ENCODE measurements around the gene PTPN6. TPM values are rescaled to one million over a fixed set of nuclear protein-coding genes. Genes with fewer than 3 reads are reported as not detected.

The PTPN6 gene
- total and polyA plus RNA-seq, 2 of the 13 experiments (the other 11 are each of a cell fraction or from before 2014, with no cell fraction given) = 10.5 to 10.6 TPM

DNA sequence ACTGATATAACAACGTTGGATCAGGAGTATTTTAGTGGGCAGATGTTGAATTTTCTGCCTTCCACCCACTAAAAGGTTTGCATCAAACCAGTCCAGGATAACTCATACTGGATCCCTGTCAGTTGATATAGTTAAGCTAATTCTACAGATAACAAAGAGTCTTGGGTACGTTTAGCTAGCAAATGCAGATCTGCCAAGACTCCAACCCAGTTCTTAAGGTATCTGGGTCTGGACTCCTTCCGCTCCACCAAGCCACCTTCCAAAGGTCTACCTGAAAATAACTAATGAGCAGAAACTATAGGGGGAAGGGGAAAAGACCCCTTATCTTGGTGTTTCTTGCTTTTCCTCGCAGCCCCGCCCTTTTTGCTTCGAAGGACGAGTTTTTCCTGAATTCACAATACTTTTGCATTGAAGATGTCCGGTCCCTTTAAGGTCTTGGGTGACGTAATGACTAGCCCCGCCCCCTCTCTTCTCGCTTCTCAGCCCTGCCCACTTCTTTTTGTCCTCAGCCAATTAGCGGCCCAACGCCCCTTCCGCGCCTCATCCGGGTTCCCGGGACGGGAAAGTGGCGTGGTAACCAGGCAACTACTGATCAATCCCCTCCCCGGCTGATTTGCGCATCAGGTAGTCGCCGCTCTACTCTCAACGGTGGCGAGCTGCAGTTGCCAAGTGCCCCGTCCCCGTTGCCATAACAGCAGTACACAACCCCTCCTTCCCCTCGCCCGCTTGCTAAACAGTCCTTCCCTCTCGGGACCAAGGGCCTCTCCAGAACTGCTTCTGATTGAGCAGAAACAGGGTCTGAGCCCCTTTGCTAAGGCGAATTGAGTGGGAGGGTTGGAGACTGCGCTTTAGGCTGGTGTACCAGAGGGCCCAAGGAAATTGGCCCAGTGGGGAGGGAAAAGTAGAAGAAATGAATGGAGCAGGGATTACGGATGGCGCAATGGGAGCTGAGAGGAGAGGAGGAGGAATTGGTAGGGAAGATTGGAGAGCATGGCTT lies 46.6 kb upstream of the PTPN6 start, which contains the start of gene LRRC23:
Gene LRRC23 (plus strand): TSS at position 543 of the 997 bp plus-strand sequence. CDS start 812 bp downstream, outside the sequence.
- Histone ChIP-seq H3K4me2 (ENCODE audit: low read depth, low read length) (peak within 1 kb of the TSS; percentile 96), H3K36me3 (replicated peaks in 1 of 2; ENCODE audit: control insufficient read depth in 1 of 2, insufficient read depth in 2 of 2, low read length in 2 of 2) (no peaks in the 10 kb centered on the region), H2AFZ (ENCODE audit: low read length) (peak within 1 kb of the TSS; percentile 90), H3K79me2 (ENCODE audit: insufficient read depth, low read length) (no peaks in the 10 kb centered on the region), H3K9ac (ENCODE audit: insufficient read depth, low read depth, low read length) (peak within 1 kb of the TSS; percentile 81), H3K4me1 (ENCODE audit: insufficient read depth, low read length) (peaks cover 60% of the 10 kb centered on the region), H4K20me1 (ENCODE audit: insufficient read depth, low read length) (no peaks in the 10 kb centered on the region), H3K27me3 (ENCODE audit: control insufficient read depth in 1 of 2, insufficient read depth in 2 of 2, low read length in 2 of 2) (no peaks in the 10 kb centered on the region), H3K27ac (ENCODE audit: extremely low read length, insufficient read depth, low read length) (peak within 1 kb of the TSS; percentile 69), H3K4me3 (replicated peaks in 1 of 3; ENCODE audit: insufficient read depth in 1 of 3, low read depth in 2 of 3, low read length in 3 of 3) (peak within 1 kb of the TSS; percentile 78 to 88 (median 83)), H3K9me3 (ENCODE audit: low read length) (no peaks in the 10 kb centered on the region)
- 5% methylated on average over 34 of the region's 34 CpGs for WGBS (ENCODE audit: low lambda C conversion rate)
- no TSS peak for BruUV-seq (replicated peaks)
- CTCF ChIA-PET (ENCODE audit: low intra/inter-chr PET ratio, low total read pairs) = no interaction called here
- FAIRE-seq (peak; percentile 84), ATAC-seq (peak; percentile 89), DNase-seq (ENCODE audit: low spot score) (peak; percentile 90)
- POLR2A ChIA-PET = interaction anchor here (0.6 to 2.2 kb wide), 7 partner anchors 9 to 203 kb away, joined by 3 to 10 read pairs (median 4); partner anchors contain the start of genes ENO2, SPSB2, TPI1 and USP5
- intact Hi-C loops (cut with micrococcal nuclease; ENCODE audit: unreplicated experiment) (no loop called here), in situ Hi-C loops (cut with HindIII; ENCODE audit: extremely low pct_ligation_motif_present, low pct_unique_long_range_greater_than_20kb) (no loop called here)
- TF ChIP-seq, protein P1, sequence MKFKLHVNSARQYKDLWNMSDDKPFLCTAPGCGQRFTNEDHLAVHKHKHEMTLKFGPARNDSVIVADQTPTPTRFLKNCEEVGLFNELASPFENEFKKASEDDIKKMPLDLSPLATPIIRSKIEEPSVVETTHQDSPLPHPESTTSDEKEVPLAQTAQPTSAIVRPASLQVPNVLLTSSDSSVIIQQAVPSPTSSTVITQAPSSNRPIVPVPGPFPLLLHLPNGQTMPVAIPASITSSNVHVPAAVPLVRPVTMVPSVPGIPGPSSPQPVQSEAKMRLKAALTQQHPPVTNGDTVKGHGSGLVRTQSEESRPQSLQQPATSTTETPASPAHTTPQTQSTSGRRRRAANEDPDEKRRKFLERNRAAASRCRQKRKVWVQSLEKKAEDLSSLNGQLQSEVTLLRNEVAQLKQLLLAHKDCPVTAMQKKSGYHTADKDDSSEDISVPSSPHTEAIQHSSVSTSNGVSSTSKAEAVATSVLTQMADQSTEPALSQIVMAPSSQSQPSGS (CRISPR knock-in tag; IDR thresholded peaks at IDR 0.05) = peak; percentile 94
- peak; percentile 95 for TF ChIP-seq SAP130 (CRISPR knock-in tag; IDR thresholded peaks at IDR 0.05; ENCODE audit: low read depth)
- TF ChIP-seq, protein P2, sequence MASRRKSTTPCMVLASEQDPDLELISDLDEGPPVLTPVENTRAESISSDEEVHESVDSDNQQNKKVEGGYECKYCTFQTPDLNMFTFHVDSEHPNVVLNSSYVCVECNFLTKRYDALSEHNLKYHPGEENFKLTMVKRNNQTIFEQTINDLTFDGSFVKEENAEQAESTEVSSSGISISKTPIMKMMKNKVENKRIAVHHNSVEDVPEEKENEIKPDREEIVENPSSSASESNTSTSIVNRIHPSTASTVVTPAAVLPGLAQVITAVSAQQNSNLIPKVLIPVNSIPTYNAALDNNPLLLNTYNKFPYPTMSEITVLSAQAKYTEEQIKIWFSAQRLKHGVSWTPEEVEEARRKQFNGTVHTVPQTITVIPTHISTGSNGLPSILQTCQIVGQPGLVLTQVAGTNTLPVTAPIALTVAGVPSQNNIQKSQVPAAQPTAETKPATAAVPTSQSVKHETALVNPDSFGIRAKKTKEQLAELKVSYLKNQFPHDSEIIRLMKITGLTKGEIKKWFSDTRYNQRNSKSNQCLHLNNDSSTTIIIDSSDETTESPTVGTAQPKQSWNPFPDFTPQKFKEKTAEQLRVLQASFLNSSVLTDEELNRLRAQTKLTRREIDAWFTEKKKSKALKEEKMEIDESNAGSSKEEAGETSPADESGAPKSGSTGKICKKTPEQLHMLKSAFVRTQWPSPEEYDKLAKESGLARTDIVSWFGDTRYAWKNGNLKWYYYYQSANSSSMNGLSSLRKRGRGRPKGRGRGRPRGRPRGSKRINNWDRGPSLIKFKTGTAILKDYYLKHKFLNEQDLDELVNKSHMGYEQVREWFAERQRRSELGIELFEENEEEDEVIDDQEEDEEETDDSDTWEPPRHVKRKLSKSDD (CRISPR knock-in tag; IDR thresholded peaks at IDR 0.05; ENCODE audit: low read depth) = no peak
- peak; percentile 24; the same call in 1 of the 2 replicates for TF ChIP-seq HDAC2 (CRISPR knock-in tag; IDR thresholded peaks at IDR 0.05)
- TF ChIP-seq, protein P3, sequence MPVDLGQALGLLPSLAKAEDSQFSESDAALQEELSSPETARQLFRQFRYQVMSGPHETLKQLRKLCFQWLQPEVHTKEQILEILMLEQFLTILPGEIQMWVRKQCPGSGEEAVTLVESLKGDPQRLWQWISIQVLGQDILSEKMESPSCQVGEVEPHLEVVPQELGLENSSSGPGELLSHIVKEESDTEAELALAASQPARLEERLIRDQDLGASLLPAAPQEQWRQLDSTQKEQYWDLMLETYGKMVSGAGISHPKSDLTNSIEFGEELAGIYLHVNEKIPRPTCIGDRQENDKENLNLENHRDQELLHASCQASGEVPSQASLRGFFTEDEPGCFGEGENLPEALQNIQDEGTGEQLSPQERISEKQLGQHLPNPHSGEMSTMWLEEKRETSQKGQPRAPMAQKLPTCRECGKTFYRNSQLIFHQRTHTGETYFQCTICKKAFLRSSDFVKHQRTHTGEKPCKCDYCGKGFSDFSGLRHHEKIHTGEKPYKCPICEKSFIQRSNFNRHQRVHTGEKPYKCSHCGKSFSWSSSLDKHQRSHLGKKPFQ (CRISPR knock-in tag; IDR thresholded peaks at IDR 0.05; ENCODE audit: insufficient replicate concordance) = peak; percentile 53
- TF ChIP-seq JUND (CRISPR knock-in tag; IDR thresholded peaks at IDR 0.05) = 0 out of 2 replicates have a peak, but pooled peaks have one; percentile 23
- TF ChIP-seq SP1 (IDR thresholded peaks at IDR 0.05) = no peak
- peak; percentile 57; the same call in 1 of the 2 replicates for TF ChIP-seq SP1 (CRISPR knock-in tag; IDR thresholded peaks at IDR 0.05)
- TF ChIP-seq TEAD3 (CRISPR knock-in tag; optimal IDR thresholded peaks at IDR 0.05; ENCODE audit: borderline replicate concordance) = no peak
- TF ChIP-seq ZBTB42 (CRISPR knock-in tag; IDR thresholded peaks at IDR 0.05) = no peak
- peak; percentile 88 for TF ChIP-seq ATF1 (CRISPR knock-in tag; IDR thresholded peaks at IDR 0.05)
- peak; percentile 100 for TF ChIP-seq HNRNPLL (IDR thresholded peaks at IDR 0.05; ENCODE audit: low read depth, low read length, poor library complexity, severe bottlenecking)
- TF ChIP-seq CREM (IDR thresholded peaks at IDR 0.05) = peak; percentile 79
- no peak for TF ChIP-seq CREM (CRISPR knock-in tag; IDR thresholded peaks at IDR 0.05)
- peak; percentile 39; the same call in 1 of the 2 replicates for TF ChIP-seq ZNF350 (CRISPR knock-in tag; IDR thresholded peaks at IDR 0.05; ENCODE audit: borderline replicate concordance, low read depth)
- TF ChIP-seq SP2 (CRISPR knock-in tag; IDR thresholded peaks at IDR 0.05) = peak; percentile 64
- no peak for TF ChIP-seq KDM5B (CRISPR knock-in tag; IDR thresholded peaks at IDR 0.05; ENCODE audit: borderline replicate concordance)
- TF ChIP-seq ZNF607 (CRISPR knock-in tag; IDR thresholded peaks at IDR 0.05; ENCODE audit: borderline replicate concordance) = peak; percentile 58; the same call in 1 of the 2 replicates
